GM21515 (cell line): ENCODE data around the gene XBP1.
"Not testable (repeated sequence)": the region's sequence is repeated elsewhere in the genome, so short reads cannot be mapped to it uniquely, and the experiment has no call there.

ENCODE experiments used
- ATAC-seq: cut with Tn5 transposase; IDR thresholded peaks from one replicate; pipeline ENCODE4 v1.9.1; 2021; ENCODE audit not compliant: unreplicated experiment

XBP1 gene

GRCh38 chr22:28800308-28801041 lies at the start of gene XBP1:
Gene XBP1 (minus strand): TSS chr22:28800569.
- ATAC-seq, result peak; percentile 72

GRCh38 chr22:28846994-28847393 lies 46.6 kb upstream of the XBP1 start:
- ATAC-seq, result no peak

GRCh38 chr22:28844277-28844676 lies 43.9 kb upstream of the XBP1 start:
- ATAC-seq, result not testable (repeated sequence)

- ATAC-seq, result no peak
These were observed 43.3 kb upstream of the XBP1 start for GRCh38 chr22:28843633-28844032.

- ATAC-seq, result no peak
These were observed 40.7 kb upstream of the XBP1 start for GRCh38 chr22:28841111-28841510.

- no peak for ATAC-seq
These were observed 38.6 kb upstream of the XBP1 start for GRCh38 chr22:28838971-28839370.

- no peak for ATAC-seq
These were observed 37.3 kb upstream of the XBP1 start for GRCh38 chr22:28837640-28838039.

- ATAC-seq, result no peak
These were observed 35.3 kb upstream of the XBP1 start for GRCh38 chr22:28835630-28836189.

- ATAC-seq, result no peak
These were observed 33.0 kb upstream of the XBP1 start for GRCh38 chr22:28833276-28833923.

GRCh38 chr22:28832731-28833130 lies 32.4 kb upstream of the XBP1 start:
- ATAC-seq, result no peak

- ATAC-seq, result no peak
These were observed 31.0 kb upstream of the XBP1 start for GRCh38 chr22:28831140-28832072.

- no peak for ATAC-seq
These were observed 30.1 kb upstream of the XBP1 start for GRCh38 chr22:28830441-28830840.

- no peak for ATAC-seq
These were observed 29.2 kb upstream of the XBP1 start for GRCh38 chr22:28829358-28830181.

GRCh38 chr22:28826921-28827320 lies 26.6 kb upstream of the XBP1 start:
- ATAC-seq, result no peak

GRCh38 chr22:28826430-28826829 lies 26.1 kb upstream of the XBP1 start:
- not testable (repeated sequence) for ATAC-seq

GRCh38 chr22:28824455-28824854 lies 24.1 kb upstream of the XBP1 start:
- not testable (repeated sequence) for ATAC-seq

- no peak for ATAC-seq
These were observed 22.7 kb upstream of the XBP1 start for GRCh38 chr22:28822930-28823551.

GRCh38 chr22:28821452-28821851 lies 21.1 kb upstream of the XBP1 start:
- ATAC-seq, result no peak

- no peak for ATAC-seq
These were observed 20.5 kb upstream of the XBP1 start for GRCh38 chr22:28820885-28821284.
